Measurements from ENCODE around the gene SFXN3.

SFXN3 gene

GRCh38 chr10:101021692-101022251 is 9.3 kb upstream of the SFXN3 start:
- no peak overlapping the region for H3K4me3 ChIP-seq
- H3K27ac ChIP-seq, result no peak overlapping the region
- DNase-seq (ENCODE audit: low spot score), result no peak
- TF ChIP-seq CTCF (IDR thresholded peaks at IDR 0.05), result no peak

- Histone ChIP-seq H3K4me3 (no peak overlapping the region), H3K27ac (no peak overlapping the region)
- no peak for TF ChIP-seq CTCF (IDR thresholded peaks at IDR 0.05)
- no peak for DNase-seq (ENCODE audit: low spot score)
Measured at GRCh38 chr10:101022967-101023705, 7.9 kb upstream of the SFXN3 start.

GRCh38 chr10:101027106-101027720 is 3.8 kb upstream of the SFXN3 start:
- Histone ChIP-seq H3K4me3 (no peak overlapping the region), H3K27ac (no peak overlapping the region)
- no peak for DNase-seq (ENCODE audit: low spot score)
- TF ChIP-seq CTCF (IDR thresholded peaks at IDR 0.05), result no peak

GRCh38 chr10:101028446-101029337 is 2.3 kb upstream of the SFXN3 start:
- no peak for DNase-seq (ENCODE audit: low spot score)
- Histone ChIP-seq H3K27ac (no peak overlapping the region), H3K4me3 (no peak overlapping the region)
- TF ChIP-seq CTCF (IDR thresholded peaks at IDR 0.05), result no peak

- Histone ChIP-seq H3K27ac (no peak overlapping the region), H3K4me3 (no peak overlapping the region)
- DNase-seq (ENCODE audit: low spot score), result no peak
- TF ChIP-seq CTCF (IDR thresholded peaks at IDR 0.05), result no peak
Measured at GRCh38 chr10:101029520-101030295, 1.3 kb upstream of the SFXN3 start.

- TF ChIP-seq CTCF (IDR thresholded peaks at IDR 0.05), result no peak
- peak overlapping the region; percentile 76 for H3K4me3 ChIP-seq
- DNase-seq (ENCODE audit: low spot score), result no peak
- H3K27ac ChIP-seq, result peak overlapping the region; percentile 95 to 100
Measured at GRCh38 chr10:101030496-101031127, 422 bp upstream of the SFXN3 start.
